HepG2 (cell line): Measurements from ENCODE around the gene DHX29. TPM values are rescaled to one million over a fixed set of nuclear protein-coding genes. Genes with fewer than 3 reads are reported as not detected.

Source experiments
- ATAC-seq: fragments of 200-7000 bp; cut with Tn5 transposase; 3 replicates; pipeline ENCODE4 v1.9.1; 2020; ENCODE audit warnings: mild to moderate bottlenecking, moderate library complexity
- BruUV-seq: library from RNA; stranded (reverse); fragments of 400-500 nt; replicated peaks from 2 replicates; lab custom pipeline; 2021; lab: Mats Ljungman, UMichigan
- CTCF ChIA-PET: fragments of 300-600 bp; formaldehyde crosslinking; extraction: SDS; loops from one replicate; lab custom pipeline; 2021; ENCODE audit warnings: low total read pairs, inconsistent platforms, low intra/inter-chr PET ratio; lab: Yijun Ruan, JAX
- POLR2A ChIA-PET: fragments of 350-600 bp; sonication (Branson Sonifier 250); formaldehyde crosslinking; loops from one replicate; lab custom pipeline; 2020; ENCODE audit warnings: antibody characterized with exemption, inconsistent platforms; lab: Yijun Ruan, JAX
- DNase-seq: peaks from one replicate; pipeline ENCODE4 v3.0.0-alpha.2; 2015; ENCODE audit warnings: low spot score
- FAIRE-seq: peaks from 3 replicates; lab custom pipeline; 2011; peaks lifted over from hg19 to GRCh38; lab: Jason Lieb, UNC
- H2AFZ ChIP-seq: one replicate; pipeline ENCODE4 v1.6.1; 2011; ENCODE audit warnings: low read length, inconsistent platforms
- H3K27ac ChIP-seq: fragments of 300-600 bp; 3 replicates; pipeline ENCODE4 v1.8.0; 2011; ENCODE audit warnings: mixed run types, mild to moderate bottlenecking, mixed read lengths, low read length, inconsistent platforms; ENCODE audit not compliant: insufficient read depth; ENCODE audit errors: extremely low read length
- H3K27me3 ChIP-seq, 2 experiments: fragments of 200-600 bp in 1 of 2; 2 replicates in 1 of 2; 3 replicates in 1 of 2; pipeline versions ENCODE4 v1.6.0 to v1.8.0; 2011; ENCODE audit warnings: low read length in 2 of 2, mild to moderate bottlenecking in 2 of 2, moderate library complexity in 2 of 2, inconsistent platforms in 1 of 2; ENCODE audit not compliant: insufficient read depth in 2 of 2, control insufficient read depth in 1 of 2
- H3K36me3 ChIP-seq, 2 experiments: fragments of 200-600 bp in 1 of 2; replicated peaks in 1 of 2; 2 replicates in 1 of 2; 3 replicates in 1 of 2; pipeline versions ENCODE4 v1.5.1 to v1.8.0; 2011; ENCODE audit warnings: low read length in 2 of 2, inconsistent platforms in 1 of 2; ENCODE audit not compliant: insufficient read depth in 2 of 2, control insufficient read depth in 1 of 2
- H3K4me1 ChIP-seq: 2 replicates; pipeline ENCODE4 v1.5.1; 2012; ENCODE audit warnings: low read length, inconsistent platforms; ENCODE audit not compliant: insufficient read depth
- H3K4me2 ChIP-seq: 2 replicates; pipeline ENCODE4 v1.6.0; 2011; ENCODE audit warnings: low read depth, low read length, inconsistent platforms
- H3K4me3 ChIP-seq, 3 experiments: fragments of 200-600 bp in 1 of 3; sonication (generic), shearing (Covaris generic) in 1 of 3; replicated peaks in 1 of 3; 2 replicates each; pipeline ENCODE4 v1.5.1; 2011 to 2016; ENCODE audit warnings: low read length in 3 of 3, inconsistent platforms in 2 of 3, low read depth in 2 of 3, mild to moderate bottlenecking in 2 of 3, control low read depth in 1 of 3, mixed read lengths in 1 of 3; ENCODE audit not compliant: insufficient read depth in 1 of 3
- H3K79me2 ChIP-seq: one replicate; pipeline ENCODE4 v1.6.1; 2011; ENCODE audit warnings: low read length, inconsistent platforms; ENCODE audit not compliant: insufficient read depth
- H3K9ac ChIP-seq: 2 replicates; pipeline ENCODE4 v1.6.0; 2011; ENCODE audit warnings: mild to moderate bottlenecking, low read depth, low read length, inconsistent platforms; ENCODE audit not compliant: insufficient read depth
- H3K9me3 ChIP-seq: 2 replicates; pipeline ENCODE4 v1.5.1; 2012; ENCODE audit warnings: mild to moderate bottlenecking, low read length
- H4K20me1 ChIP-seq: 2 replicates; pipeline ENCODE4 v1.6.0; 2011; ENCODE audit warnings: inconsistent platforms, mild to moderate bottlenecking, low read length, moderate library complexity; ENCODE audit not compliant: insufficient read depth
- BHLHE40 ChIP-seq: IDR thresholded peaks from 2 replicates; pipeline ENCODE4 v1.6.1; 2011; ENCODE audit warnings: low read length, improper control_type of control experiment
- ELF1 ChIP-seq: sonication (generic); formaldehyde crosslinking; IDR thresholded peaks from 2 replicates; pipeline ENCODE4 v1.4.0; 2020; ENCODE audit warnings: missing genetic modification reagents
- FOXC1 ChIP-seq: sonication (generic); formaldehyde crosslinking; IDR thresholded peaks from 2 replicates; pipeline ENCODE4 v1.8.0; 2022; ENCODE audit warnings: mild to moderate bottlenecking, missing genetic modification reagents, borderline replicate concordance
- KLF6 ChIP-seq: IDR thresholded peaks from 2 replicates; pipeline ENCODE4 v1.8.0; 2016; ENCODE audit warnings: missing biosample characterization, missing genetic modification reagents
- MTA3 ChIP-seq: sonication (generic); formaldehyde crosslinking; IDR thresholded peaks from 2 replicates; pipeline ENCODE4 v1.4.0; 2020; ENCODE audit warnings: missing genetic modification reagents
- PTBP1 ChIP-seq: fragments of 200-400 bp; formaldehyde crosslinking; IDR thresholded peaks from 2 replicates; pipeline ENCODE4 v1.6.1; 2018; ENCODE audit warnings: low read length, low read depth; ENCODE audit not compliant: poor library complexity, severe bottlenecking
- RARG ChIP-seq: sonication (generic); formaldehyde crosslinking; IDR thresholded peaks from 2 replicates; pipeline ENCODE4 v1.4.0; 2020; ENCODE audit warnings: low read depth, mild to moderate bottlenecking, missing genetic modification reagents
- SMARCC2 ChIP-seq: fragments of 450-650 bp; IDR thresholded peaks from 2 replicates; pipeline ENCODE4 v1.6.1; 2017; ENCODE audit warnings: antibody characterized with exemption, mild to moderate bottlenecking
- TOPORS ChIP-seq: sonication (generic); formaldehyde crosslinking; IDR thresholded peaks from 2 replicates; pipeline ENCODE4 v1.8.0; 2023; ENCODE audit warnings: mild to moderate bottlenecking, missing genetic modification reagents
- WIZ ChIP-seq: sonication (generic); formaldehyde crosslinking; IDR thresholded peaks from 2 replicates; pipeline ENCODE4 v1.5.1; 2020; ENCODE audit warnings: mild to moderate bottlenecking, missing genetic modification reagents
- ZBTB20 ChIP-seq: sonication (generic); formaldehyde crosslinking; IDR thresholded peaks from 2 replicates; pipeline ENCODE4 v1.8.1; 2023; ENCODE audit warnings: missing genetic modification reagents, low read depth, mild to moderate bottlenecking, borderline replicate concordance
- ZNF264 ChIP-seq: sonication (generic); formaldehyde crosslinking; IDR thresholded peaks from 2 replicates; pipeline ENCODE4 v1.4.0; 2020; ENCODE audit warnings: missing genetic modification reagents
- ZNF329 ChIP-seq: sonication (generic); formaldehyde crosslinking; IDR thresholded peaks from 2 replicates; pipeline ENCODE4 v1.9.0; 2021; ENCODE audit warnings: low read depth, mild to moderate bottlenecking, missing genetic modification reagents
- ZNF562 ChIP-seq: sonication (generic); formaldehyde crosslinking; IDR thresholded peaks from 2 replicates; pipeline ENCODE4 v1.8.0; 2022; ENCODE audit warnings: missing genetic modification reagents, borderline replicate concordance
- ZNF574 ChIP-seq: sonication (generic); formaldehyde crosslinking; IDR thresholded peaks from 2 replicates; pipeline ENCODE4 v1.4.0; 2020; ENCODE audit warnings: missing genetic modification reagents
- ZNF614 ChIP-seq: IDR thresholded peaks from 2 replicates; pipeline ENCODE4 v1.6.1; 2018; ENCODE audit warnings: missing biosample characterization, missing genetic modification reagents, inconsistent platforms, borderline replicate concordance
- ZSCAN29 ChIP-seq: sonication (generic); formaldehyde crosslinking; conservative IDR thresholded peaks from 2 replicates; pipeline ENCODE4 v1.4.0; 2020; ENCODE audit warnings: mild to moderate bottlenecking, missing genetic modification reagents
- WGBS: methylation state at CpG from one replicate; pipeline ENCODE4 v1.1.6; 2017; ENCODE audit warnings: low lambda C conversion rate; 5-methylcytosine and 5-hydroxymethylcytosine counted together
- in situ Hi-C: cut with HindIII; loops from 2 replicates; pipeline ENCODE4 v1.10.0; 2017; ENCODE audit warnings: low pct_unique_long_range_greater_than_20kb; ENCODE audit not compliant: extremely low pct_ligation_motif_present
- intact Hi-C: fragments of 100-400 bp; cut with micrococcal nuclease; formaldehyde crosslinking; loops from one replicate; pipeline ENCODE4 v1.10.0; 2022; ENCODE audit not compliant: unreplicated experiment
- polyA plus RNA-seq, 8 experiments: library from polyadenylated mRNA; depleted of rRNA in 3 of 8; stranded (reverse) in 7 of 8; unstranded in 1 of 8; fragments of >200 nt; fragmentation: Illumina TruSeq in 4 of 8; extraction: Trizol in 4 of 8; gene quantifications; 2 replicates each; pipeline versions ENCODE4 v1.2.1 to v1.2.3, GENCODE V29; 2011 to 2016; ENCODE audit warnings: low read depth in 4 of 8, missing spikeins in 1 of 8, mixed read lengths in 1 of 8; ENCODE audit not compliant: insufficient read depth in 1 of 8
- total RNA-seq, 5 experiments: library from RNA; depleted of rRNA; stranded (reverse); fragments of >200 nt; fragmentation: Illumina TruSeq; extraction: Trizol; gene quantifications; 2 replicates each; pipeline ENCODE4 v1.2.3, GENCODE V29; 2016; ENCODE audit warnings: low read depth in 1 of 5
- TF ChIP-seq, protein P1 (sequence below), 2 experiments: sonication (generic) in 1 of 2; formaldehyde crosslinking in 1 of 2; IDR thresholded peaks; 2 replicates each; pipeline versions ENCODE4 v1.4.0 to v1.6.1; 2018 to 2020; ENCODE audit warnings: missing genetic modification reagents in 2 of 2, borderline replicate concordance in 1 of 2, low read depth in 1 of 2, mild to moderate bottlenecking in 1 of 2, missing biosample characterization in 1 of 2

Gene DHX29
- total and polyA plus RNA-seq, 2 of the 13 experiments (the other 11 are each of a cell fraction or from before 2014, with no cell fraction given), result 1.9 to 22.0 TPM

- peaks cover 15% of the 10 kb centered on the region for H3K4me1 ChIP-seq
- ATAC-seq (no peak), DNase-seq (no peak)
- CTCF ChIA-PET, result no interaction called here
- WGBS, result 96% methylated on average over 3 of the region's 3 CpGs
- no peaks in the 10 kb centered on the region for H3K27me3 ChIP-seq
- H2AFZ ChIP-seq, result no peak overlapping the region
- peaks cover 5% of the 10 kb centered on the region; the same call in 1 of the 2 replicates for H4K20me1 ChIP-seq
- no peak overlapping the region for H3K27ac ChIP-seq
- H3K79me2 ChIP-seq, result no peaks in the 10 kb centered on the region
- peaks cover 7 to 76% of the 10 kb centered on the region in 2 experiments; a peak in 4 of 5 replicates for H3K36me3 ChIP-seq
- H3K4me3 ChIP-seq, result no peak overlapping the region
- TF ChIP-seq ZSCAN29 (CRISPR knock-in tag), result no peak
- no peak for TF ChIP-seq SMARCC2
- TF ChIP-seq ZNF614 (CRISPR knock-in tag), result no peak
- TF ChIP-seq WIZ (CRISPR knock-in tag), result no peak
- no peak for TF ChIP-seq KLF6 (CRISPR knock-in tag)
- no peak for TF ChIP-seq FOXC1 (CRISPR knock-in tag)
- no peak for TF ChIP-seq MTA3 (CRISPR knock-in tag)
- no peak for TF ChIP-seq RARG (CRISPR knock-in tag)
- TF ChIP-seq BHLHE40, result no peak
- no peak for TF ChIP-seq ZBTB20 (CRISPR knock-in tag)
- TF ChIP-seq ZNF329 (CRISPR knock-in tag), result no peak
- TF ChIP-seq ZNF562 (CRISPR knock-in tag), result no peak
- TF ChIP-seq ELF1 (CRISPR knock-in tag), result no peak
- no peak for TF ChIP-seq TOPORS
- TF ChIP-seq, protein P1, sequence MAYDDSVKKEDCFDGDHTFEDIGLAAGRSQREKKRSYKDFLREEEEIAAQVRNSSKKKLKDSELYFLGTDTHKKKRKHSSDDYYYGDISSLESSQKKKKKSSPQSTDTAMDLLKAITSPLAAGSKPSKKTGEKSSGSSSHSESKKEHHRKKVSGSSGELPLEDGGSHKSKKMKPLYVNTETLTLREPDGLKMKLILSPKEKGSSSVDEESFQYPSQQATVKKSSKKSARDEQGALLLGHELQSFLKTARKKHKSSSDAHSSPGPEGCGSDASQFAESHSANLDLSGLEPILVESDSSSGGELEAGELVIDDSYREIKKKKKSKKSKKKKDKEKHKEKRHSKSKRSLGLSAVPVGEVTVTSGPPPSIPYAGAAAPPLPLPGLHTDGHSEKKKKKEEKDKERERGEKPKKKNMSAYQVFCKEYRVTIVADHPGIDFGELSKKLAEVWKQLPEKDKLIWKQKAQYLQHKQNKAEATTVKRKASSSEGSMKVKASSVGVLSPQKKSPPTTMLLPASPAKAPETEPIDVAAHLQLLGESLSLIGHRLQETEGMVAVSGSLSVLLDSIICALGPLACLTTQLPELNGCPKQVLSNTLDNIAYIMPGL (CRISPR knock-in tag; IDR thresholded peaks at IDR 0.05; ENCODE audit: borderline replicate concordance in 1 of 2, low read depth in 1 of 2), result no peak
- no peak for TF ChIP-seq PTBP1
- TF ChIP-seq ZNF264 (CRISPR knock-in tag), result no peak
- TF ChIP-seq ZNF574, result no peak
- TF ChIP-seq, all 625 proteins: peak for 0
- H3K9ac ChIP-seq, result no peak overlapping the region
- POLR2A ChIA-PET, result no interaction called here
- in situ Hi-C loops, result no loop called here
- intact Hi-C loops, result no loop called here
- no peak for FAIRE-seq
- no peaks in the 10 kb centered on the region for H3K9me3 ChIP-seq
- no TSS peak for BruUV-seq
- H3K4me2 ChIP-seq, result no peak overlapping the region
Measured at GRCh38 chr5:55347786-55348185, 40.3 kb upstream of the DHX29 start.
